Measurements from ENCODE around the gene ZNF8. TPM values are rescaled to one million over a fixed set of nuclear protein-coding genes. Genes with fewer than 3 reads are reported as not detected.

ZNF8 gene
- total and polyA plus RNA-seq, 2 donors = 3.7 to 4.1 TPM

- Histone ChIP-seq H3K9me3 (ENCODE audit: control insufficient read depth in 2 of 2, insufficient read depth in 1 of 2, low read length in 1 of 2) (peaks cover 50 to 95% of the 10 kb centered on the region in 2 donors), H3K27me3 (ENCODE audit: control insufficient read depth in 2 of 2, insufficient read depth in 1 of 2, low read length in 1 of 2) (no peaks in the 10 kb centered on the region), H3K4me3 (ENCODE audit: low read length in 2 of 2) (no peak overlapping the region), H3K27ac (ENCODE audit: low read depth in 1 of 2, low read length in 1 of 2) (no peak overlapping the region), H3K36me3 (ENCODE audit: control insufficient read depth in 2 of 2, insufficient read depth in 2 of 2, low read length in 1 of 2) (peaks cover 42 to 44% of the 10 kb centered on the region in 2 donors), H3K4me1 (ENCODE audit: control insufficient read depth in 2 of 2, insufficient read depth in 2 of 2, low read length in 2 of 2) (no peaks in the 10 kb centered on the region)
- DNase-seq (ENCODE audit: low read depth in 6 of 9, low spot score in 9 of 9) = no peak
- 99% methylated on average over 19 of the region's 19 CpGs for WGBS
Measured at GRCh38 chr19:58261968-58262921, 16.5 kb upstream of the ZNF8 start.

- Histone ChIP-seq H3K9me3 (ENCODE audit: control insufficient read depth in 2 of 2, insufficient read depth in 1 of 2, low read length in 1 of 2) (peaks cover 48 to 94% of the 10 kb centered on the region in 2 donors), H3K4me1 (ENCODE audit: control insufficient read depth in 2 of 2, insufficient read depth in 2 of 2, low read length in 2 of 2) (no peaks in the 10 kb centered on the region), H3K27me3 (ENCODE audit: control insufficient read depth in 2 of 2, insufficient read depth in 1 of 2, low read length in 1 of 2) (no peaks in the 10 kb centered on the region), H3K36me3 (ENCODE audit: control insufficient read depth in 2 of 2, insufficient read depth in 2 of 2, low read length in 1 of 2) (peaks cover 36 to 41% of the 10 kb centered on the region in 2 donors), H3K27ac (ENCODE audit: low read depth in 1 of 2, low read length in 1 of 2) (no peak overlapping the region), H3K4me3 (ENCODE audit: low read length in 2 of 2) (no peak overlapping the region)
- 99% methylated on average over 7 of the region's 7 CpGs for WGBS
- no peak for DNase-seq (ENCODE audit: low read depth in 6 of 9, low spot score in 9 of 9)
Measured at GRCh38 chr19:58262922-58263296, 15.8 kb upstream of the ZNF8 start.

GRCh38 chr19:58265100-58265499 is 13.7 kb upstream of the ZNF8 start:
- 96% methylated on average over 3 of the region's 3 CpGs for WGBS
- H3K27ac ChIP-seq (ENCODE audit: low read depth in 1 of 2, low read length in 1 of 2) = no peak overlapping the region
- H3K4me1 ChIP-seq (ENCODE audit: control insufficient read depth in 2 of 2, insufficient read depth in 2 of 2, low read length in 2 of 2) = no peaks in the 10 kb centered on the region
- H3K4me3 ChIP-seq (ENCODE audit: low read length in 2 of 2) = no peak overlapping the region
- H3K27me3 ChIP-seq (ENCODE audit: control insufficient read depth in 2 of 2, insufficient read depth in 1 of 2, low read length in 1 of 2) = no peaks in the 10 kb centered on the region
- peaks cover 28% of the 10 kb centered on the region in 2 donors for H3K36me3 ChIP-seq (ENCODE audit: control insufficient read depth in 2 of 2, insufficient read depth in 2 of 2, low read length in 1 of 2)
- H3K9me3 ChIP-seq (ENCODE audit: control insufficient read depth in 2 of 2, insufficient read depth in 1 of 2, low read length in 1 of 2) = peaks cover 37 to 85% of the 10 kb centered on the region in 2 donors
- DNase-seq (ENCODE audit: low read depth in 6 of 9, low spot score in 9 of 9) = no peak

GRCh38 chr19:58268344-58268743 is 10.4 kb upstream of the ZNF8 start:
- WGBS = 97% methylated on average over 3 of the region's 3 CpGs
- peaks cover 22 to 86% of the 10 kb centered on the region in 2 donors for H3K9me3 ChIP-seq (ENCODE audit: control insufficient read depth in 2 of 2, insufficient read depth in 1 of 2, low read length in 1 of 2)
- no peak overlapping the region for H3K4me3 ChIP-seq (ENCODE audit: low read length in 2 of 2)
- H3K27me3 ChIP-seq (ENCODE audit: control insufficient read depth in 2 of 2, insufficient read depth in 1 of 2, low read length in 1 of 2) = no peaks in the 10 kb centered on the region
- DNase-seq (ENCODE audit: low read depth in 6 of 9, low spot score in 9 of 9) = no peak
- H3K4me1 ChIP-seq (ENCODE audit: control insufficient read depth in 2 of 2, insufficient read depth in 2 of 2, low read length in 2 of 2) = no peaks in the 10 kb centered on the region
- peaks cover 12 to 19% of the 10 kb centered on the region in 2 donors for H3K36me3 ChIP-seq (ENCODE audit: control insufficient read depth in 2 of 2, insufficient read depth in 2 of 2, low read length in 1 of 2)
- no peak overlapping the region for H3K27ac ChIP-seq (ENCODE audit: low read depth in 1 of 2, low read length in 1 of 2)

GRCh38 chr19:58274771-58275201 is 4.0 kb upstream of the ZNF8 start:
- no peak overlapping the region for H3K27ac ChIP-seq (ENCODE audit: low read depth in 1 of 2, low read length in 1 of 2)
- no peaks in the 10 kb centered on the region for H3K27me3 ChIP-seq (ENCODE audit: control insufficient read depth in 2 of 2, insufficient read depth in 1 of 2, low read length in 1 of 2)
- no peak for DNase-seq (ENCODE audit: low read depth in 6 of 9, low spot score in 9 of 9)
- peaks cover 20 to 40% of the 10 kb centered on the region in 2 donors for H3K36me3 ChIP-seq (ENCODE audit: control insufficient read depth in 2 of 2, insufficient read depth in 2 of 2, low read length in 1 of 2)
- peaks cover 4 to 11% of the 10 kb centered on the region in 2 donors for H3K4me1 ChIP-seq (ENCODE audit: control insufficient read depth in 2 of 2, insufficient read depth in 2 of 2, low read length in 2 of 2)
- peaks cover 8 to 62% of the 10 kb centered on the region in 2 donors for H3K9me3 ChIP-seq (ENCODE audit: control insufficient read depth in 2 of 2, insufficient read depth in 1 of 2, low read length in 1 of 2)
- H3K4me3 ChIP-seq (ENCODE audit: low read length in 2 of 2) = no peak overlapping the region
- WGBS = 98% methylated on average over 2 of the region's 2 CpGs

- peaks cover 12 to 18% of the 10 kb centered on the region in 2 donors for H3K4me1 ChIP-seq (ENCODE audit: control insufficient read depth in 2 of 2, insufficient read depth in 2 of 2, low read length in 2 of 2)
- no peak for DNase-seq (ENCODE audit: low read depth in 6 of 9, low spot score in 9 of 9)
- H3K27ac ChIP-seq (ENCODE audit: low read depth in 1 of 2, low read length in 1 of 2) = no peak overlapping the region
- H3K9me3 ChIP-seq (ENCODE audit: control insufficient read depth in 2 of 2, insufficient read depth in 1 of 2, low read length in 1 of 2) = peaks cover 6 to 57% of the 10 kb centered on the region in 2 donors
- 96% methylated on average over 3 of the region's 3 CpGs for WGBS
- no peak overlapping the region for H3K4me3 ChIP-seq (ENCODE audit: low read length in 2 of 2)
- peaks cover 20 to 36% of the 10 kb centered on the region in 2 donors for H3K36me3 ChIP-seq (ENCODE audit: control insufficient read depth in 2 of 2, insufficient read depth in 2 of 2, low read length in 1 of 2)
- no peaks in the 10 kb centered on the region for H3K27me3 ChIP-seq (ENCODE audit: control insufficient read depth in 2 of 2, insufficient read depth in 1 of 2, low read length in 1 of 2)
Measured at GRCh38 chr19:58275564-58275963, 3.2 kb upstream of the ZNF8 start.

- H3K36me3 ChIP-seq (ENCODE audit: control insufficient read depth in 2 of 2, insufficient read depth in 2 of 2, low read length in 1 of 2) = peaks cover 13 to 36% of the 10 kb centered on the region in 2 donors
- no peaks in the 10 kb centered on the region for H3K27me3 ChIP-seq (ENCODE audit: control insufficient read depth in 2 of 2, insufficient read depth in 1 of 2, low read length in 1 of 2)
- no peak for DNase-seq (ENCODE audit: low read depth in 6 of 9, low spot score in 9 of 9)
- peaks cover 12 to 18% of the 10 kb centered on the region in 2 donors for H3K4me1 ChIP-seq (ENCODE audit: control insufficient read depth in 2 of 2, insufficient read depth in 2 of 2, low read length in 2 of 2)
- H3K4me3 ChIP-seq (ENCODE audit: low read length in 2 of 2) = no peak overlapping the region
- 99% methylated on average over 7 of the region's 7 CpGs for WGBS
- no peak overlapping the region for H3K27ac ChIP-seq (ENCODE audit: low read depth in 1 of 2, low read length in 1 of 2)
- peaks cover 2 to 48% of the 10 kb centered on the region in 2 donors for H3K9me3 ChIP-seq (ENCODE audit: control insufficient read depth in 2 of 2, insufficient read depth in 1 of 2, low read length in 1 of 2)
Measured at GRCh38 chr19:58277197-58277596, 1.6 kb upstream of the ZNF8 start.

GRCh38 chr19:58277748-58278540 is 811 bp upstream of the ZNF8 start:
- peaks cover 12 to 18% of the 10 kb centered on the region in 2 donors for H3K4me1 ChIP-seq (ENCODE audit: control insufficient read depth in 2 of 2, insufficient read depth in 2 of 2, low read length in 2 of 2)
- H3K27me3 ChIP-seq (ENCODE audit: control insufficient read depth in 2 of 2, insufficient read depth in 1 of 2, low read length in 1 of 2) = no peaks in the 10 kb centered on the region
- H3K27ac ChIP-seq (ENCODE audit: low read depth in 1 of 2, low read length in 1 of 2) = peak overlapping the region; percentile 89 to 91
- peaks cover 13 to 33% of the 10 kb centered on the region in 2 donors for H3K36me3 ChIP-seq (ENCODE audit: control insufficient read depth in 2 of 2, insufficient read depth in 2 of 2, low read length in 1 of 2)
- H3K9me3 ChIP-seq (ENCODE audit: control insufficient read depth in 2 of 2, insufficient read depth in 1 of 2, low read length in 1 of 2) = peaks cover 2 to 44% of the 10 kb centered on the region in 2 donors
- DNase-seq (ENCODE audit: low read depth in 6 of 9, low spot score in 9 of 9) = no peak
- H3K4me3 ChIP-seq (ENCODE audit: low read length in 2 of 2) = peak overlapping the region; percentile 86 to 97
- WGBS = 46% methylated on average over 25 of the region's 25 CpGs
